NB4 (cell line): Measurements from ENCODE around the gene HOXA6.

Source experiments
- CTCF ChIP-seq: IDR thresholded peaks from one replicate; pipeline ENCODE4 v1.5.1; 2012; ENCODE audit warnings: low read depth, low read length
- MAX ChIP-seq: IDR thresholded peaks from 2 replicates; pipeline ENCODE4 v1.6.1; 2011; ENCODE audit warnings: low read depth, low read length
- MYC ChIP-seq: IDR thresholded peaks from 2 replicates; pipeline ENCODE4 v1.6.1; 2011; ENCODE audit warnings: low read depth, low read length
- POLR2A ChIP-seq: IDR thresholded peaks from 2 replicates; pipeline ENCODE4 v1.6.1; 2011; ENCODE audit warnings: mild to moderate bottlenecking; ENCODE audit not compliant: insufficient read length; ENCODE audit errors: extremely low read depth

- TF ChIP-seq CTCF = no peak
- no peak for TF ChIP-seq POLR2A
- no peak for TF ChIP-seq MAX
- no peak for TF ChIP-seq MYC
Observed at GRCh38 chr7:27143023-27143949, 4.3 kb downstream of the HOXA6 start, which contains the start of gene HOXA5.
